ENCODE data around the gene TTPAL.

DNA sequence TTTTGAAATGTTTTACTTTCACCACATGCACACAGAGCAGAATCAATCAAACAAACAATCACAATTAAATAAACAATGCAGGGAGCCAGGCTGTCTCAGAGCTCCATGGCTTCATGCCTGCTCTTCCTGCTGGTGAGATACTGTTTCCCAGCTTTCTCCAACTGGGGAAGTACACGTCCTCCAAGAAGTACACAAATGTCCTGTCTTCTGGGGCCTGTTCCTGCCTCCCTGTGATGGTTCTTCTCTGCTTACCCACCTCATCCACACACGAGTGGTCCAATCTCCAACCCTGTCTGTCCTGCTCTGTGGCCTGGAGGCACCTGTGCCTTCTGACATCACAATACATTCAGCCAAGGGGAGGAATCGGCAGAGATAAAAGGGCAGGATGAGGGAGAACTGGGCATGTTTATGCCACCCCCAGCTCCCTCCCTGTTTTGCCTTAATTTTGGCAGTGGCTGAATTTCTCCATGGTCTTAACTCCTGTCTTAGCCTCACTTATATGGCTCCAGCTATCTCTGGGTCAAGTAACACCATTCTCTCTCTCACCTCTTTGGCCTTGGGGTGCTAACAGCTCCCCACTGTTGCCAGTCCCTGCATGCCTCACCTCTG is 25.3 kb upstream of the TTPAL start:
- TF ChIP-seq ZNF384 (IDR thresholded peaks at IDR 0.05) (no peak), LEF1 (IDR thresholded peaks at IDR 0.05; ENCODE audit: borderline replicate concordance) (no peak), TARDBP (IDR thresholded peaks at IDR 0.05) (no peak), FOXK2 (IDR thresholded peaks at IDR 0.05) (no peak), ELF4 (IDR thresholded peaks at IDR 0.05) (no peak), L3MBTL2 (conservative IDR thresholded peaks at IDR 0.05) (no peak)

All from HEK293T (cell line).